HG02759 (cell line): ENCODE measurements around the gene ATE1.

Experiments used
- ATAC-seq: cut with Tn5 transposase; IDR thresholded peaks from one replicate; pipeline ENCODE4 v1.9.1; 2021; ENCODE audit warnings: mild to moderate bottlenecking, moderate library complexity; ENCODE audit not compliant: unreplicated experiment

Gene ATE1

DNA sequence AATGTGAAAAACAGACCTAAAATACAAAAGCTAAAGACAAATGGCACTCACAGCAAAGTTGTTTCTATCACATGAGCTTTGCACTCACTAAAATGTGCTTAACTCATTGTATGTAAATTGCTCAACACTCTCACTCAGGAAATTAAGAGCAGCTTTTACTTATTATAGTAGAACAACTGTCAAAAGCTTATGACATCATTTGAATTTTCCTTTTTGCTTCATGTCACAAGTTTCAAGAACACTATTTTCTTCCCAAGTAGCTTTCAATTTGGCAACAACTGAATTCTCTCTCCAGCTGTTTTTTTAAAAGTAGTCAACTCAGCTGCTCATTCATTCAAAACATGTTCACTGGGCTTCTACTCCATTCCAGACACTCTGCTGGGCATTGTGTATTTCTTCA, 46.9 kb downstream of the ATE1 start:
- ATAC-seq: no peak

- ATAC-seq: no peak
These were observed 48.4 kb downstream of the ATE1 start for GRCh38 chr10:121879476-121879875.

GRCh38 chr10:121873236-121873635, 54.6 kb downstream of the ATE1 start:
- ATAC-seq: no peak

- no peak for ATAC-seq
These were observed 57.4 kb downstream of the ATE1 start for GRCh38 chr10:121870413-121870812.

- ATAC-seq: no peak
These were observed 62.3 kb downstream of the ATE1 start for GRCh38 chr10:121865554-121865953.

- no peak for ATAC-seq
These were observed 63.2 kb downstream of the ATE1 start for GRCh38 chr10:121864653-121865052.

- no peak for ATAC-seq
These were observed 63.7 kb downstream of the ATE1 start for GRCh38 chr10:121864168-121864567.

GRCh38 chr10:121862649-121863048, 65.2 kb downstream of the ATE1 start:
- no peak for ATAC-seq

GRCh38 chr10:121862042-121862441, 65.8 kb downstream of the ATE1 start:
- ATAC-seq: no peak

GRCh38 chr10:121860810-121861209, 67.0 kb downstream of the ATE1 start:
- ATAC-seq: no peak

DNA sequence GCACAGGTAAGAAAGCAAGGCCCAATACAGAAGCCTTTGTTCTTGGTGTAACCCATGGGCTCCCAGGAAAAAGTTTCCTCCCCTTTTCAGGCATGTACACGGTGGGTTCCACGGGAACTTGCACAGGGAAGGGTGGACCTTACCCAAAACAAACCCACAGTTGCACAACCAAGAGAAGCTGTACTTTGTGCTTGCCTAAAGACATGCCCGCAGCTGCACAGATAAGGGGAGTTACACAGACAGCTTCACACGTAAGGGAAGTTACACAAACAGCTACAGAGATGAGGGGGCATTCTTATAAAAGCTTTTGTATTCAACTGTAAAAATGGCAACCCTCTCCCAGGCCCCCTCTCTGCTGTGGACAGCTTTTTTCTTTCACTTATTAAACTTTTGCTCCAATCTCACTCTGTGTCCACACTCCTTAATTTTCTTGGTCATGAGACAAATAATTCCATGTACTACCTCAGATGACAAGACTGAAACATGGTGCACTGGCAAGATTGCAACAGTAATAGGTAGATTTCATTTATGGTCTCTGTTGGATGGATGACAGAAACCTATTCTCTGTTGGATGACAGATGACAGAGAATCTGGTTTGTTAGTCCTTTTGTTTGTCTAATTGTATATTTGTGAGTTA, 72.9 kb downstream of the ATE1 start:
- ATAC-seq: no peak

DNA sequence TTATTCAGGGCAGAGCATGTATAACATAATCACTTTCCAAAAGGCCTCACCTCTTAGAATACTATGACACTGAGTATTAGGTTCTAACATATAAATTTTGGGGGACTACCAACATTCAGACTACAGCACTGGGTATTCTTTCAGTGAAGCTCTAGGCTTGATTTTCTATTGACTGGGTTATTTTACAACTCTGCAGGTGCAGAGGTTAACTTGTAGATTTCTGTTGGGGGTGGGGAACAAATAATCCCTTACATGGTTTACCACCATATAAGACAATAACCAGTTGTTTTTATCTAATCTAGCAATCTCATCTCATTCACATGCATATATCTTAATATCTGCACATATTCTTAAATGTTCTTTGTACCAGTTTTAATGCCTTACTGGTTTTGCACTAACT, 73.9 kb downstream of the ATE1 start:
- no peak for ATAC-seq

GRCh38 chr10:121851786-121852185, 76.0 kb downstream of the ATE1 start:
- no peak for ATAC-seq

DNA sequence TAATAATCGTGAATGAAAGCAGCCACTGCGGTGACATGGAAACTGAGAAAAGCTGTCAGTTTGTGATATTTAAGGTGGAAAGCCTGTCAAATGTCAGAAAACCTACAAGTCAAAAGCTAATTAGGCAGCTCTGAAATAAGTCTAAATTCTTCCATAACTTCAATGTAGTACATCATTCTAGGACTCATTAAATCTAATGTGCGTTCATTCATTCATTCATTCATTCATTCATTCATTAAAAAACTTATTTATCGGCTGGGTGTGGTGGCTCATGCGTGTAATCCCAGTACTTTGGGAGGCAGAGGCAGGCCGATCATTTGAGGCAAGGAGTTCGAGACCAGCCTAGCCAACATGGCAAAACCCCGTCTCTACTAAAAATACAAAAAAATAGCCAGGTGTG, 79.7 kb downstream of the ATE1 start:
- no peak for ATAC-seq

DNA sequence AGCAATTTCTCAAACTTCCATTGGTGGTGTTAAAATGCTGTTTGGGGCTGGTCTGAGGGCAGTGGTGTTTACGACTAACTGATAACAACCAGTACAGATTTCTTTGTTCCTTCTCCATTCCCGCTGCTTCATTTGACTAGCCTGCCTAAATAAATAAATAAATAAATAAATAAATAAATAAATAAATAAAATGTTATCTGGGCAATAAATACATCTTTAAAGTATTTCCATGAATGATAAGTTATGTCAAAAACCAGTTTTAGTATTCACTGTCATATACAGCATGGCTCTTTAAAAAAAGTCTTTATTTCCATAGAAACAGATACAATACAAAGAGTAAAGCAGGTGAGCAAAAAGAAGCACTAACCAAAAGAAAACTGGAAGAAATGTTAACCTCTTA, 81.3 kb downstream of the ATE1 start:
- no peak for ATAC-seq

DNA sequence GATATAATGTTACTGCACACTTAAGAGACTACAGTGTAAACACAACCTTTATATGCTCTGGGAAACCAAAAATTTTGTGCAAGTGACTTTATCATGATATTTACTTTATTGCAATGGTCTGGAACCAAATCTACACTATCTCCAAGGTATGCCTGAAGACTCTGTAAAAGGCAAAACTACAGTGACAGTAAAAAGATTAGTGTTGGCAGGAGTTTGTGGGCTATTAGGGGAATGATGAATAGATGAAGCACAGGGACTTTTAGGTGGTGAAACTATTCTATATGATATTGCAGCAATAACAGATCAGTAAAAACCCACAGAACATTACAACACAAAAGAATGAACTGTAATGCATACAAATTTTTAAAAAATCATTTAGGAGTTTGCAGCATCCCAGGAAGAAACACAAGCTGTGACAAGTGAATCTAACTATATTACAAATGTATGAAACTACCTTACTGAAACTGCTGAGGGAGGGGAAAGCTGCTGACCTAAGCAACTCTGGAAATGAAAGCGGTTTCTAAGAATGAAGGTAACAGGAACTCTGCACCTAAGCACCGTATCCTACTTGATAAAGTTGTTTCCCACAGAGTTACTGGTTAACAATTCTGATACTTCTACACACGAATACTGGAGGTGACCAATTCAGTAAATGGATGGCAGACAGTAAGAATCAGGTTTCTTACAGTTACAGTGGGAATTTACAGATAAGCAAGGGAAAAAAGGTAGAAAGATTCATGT, 82.6 kb downstream of the ATE1 start:
- ATAC-seq: no peak

DNA sequence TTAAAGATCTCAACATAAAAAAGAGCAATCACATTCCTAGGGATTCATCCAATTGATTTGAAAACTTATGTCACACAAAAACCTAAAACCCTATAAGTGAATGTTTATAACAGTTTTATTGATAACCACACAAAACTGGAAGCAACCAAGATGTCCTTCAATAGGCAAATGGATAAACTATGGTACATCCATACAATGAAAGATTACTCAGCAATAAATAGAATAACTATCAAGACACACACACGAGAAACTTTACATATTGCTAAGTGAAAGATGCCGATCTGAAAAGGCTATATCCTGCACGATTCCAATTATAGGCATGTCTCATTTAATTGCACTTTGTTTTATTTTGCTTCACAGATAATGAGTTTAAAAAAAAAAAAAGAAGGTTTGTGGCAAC, 83.3 kb downstream of the ATE1 start:
- no peak for ATAC-seq

GRCh38 chr10:121843379-121843778, 84.5 kb downstream of the ATE1 start:
- no peak for ATAC-seq

DNA sequence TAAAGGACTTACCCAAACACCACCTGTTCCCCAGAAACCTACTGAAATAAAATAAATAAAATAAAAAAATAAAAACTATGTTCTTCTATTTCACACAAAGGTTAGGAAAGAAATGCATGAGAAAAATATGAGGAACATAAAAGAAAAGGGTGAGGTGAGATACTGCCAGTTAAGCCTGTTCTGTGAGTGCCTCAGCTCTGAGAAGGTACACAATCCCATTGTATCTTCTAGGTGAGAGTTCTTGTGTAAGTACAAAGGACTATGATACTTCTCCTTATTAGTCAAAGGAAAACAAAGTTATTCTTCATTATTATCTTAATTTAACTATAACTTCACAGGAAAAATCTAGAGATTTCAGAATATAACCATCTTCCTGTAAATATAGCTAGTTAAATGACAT, 86.0 kb downstream of the ATE1 start:
- no peak for ATAC-seq

GRCh38 chr10:121838931-121839330, 88.9 kb downstream of the ATE1 start:
- no peak for ATAC-seq

DNA sequence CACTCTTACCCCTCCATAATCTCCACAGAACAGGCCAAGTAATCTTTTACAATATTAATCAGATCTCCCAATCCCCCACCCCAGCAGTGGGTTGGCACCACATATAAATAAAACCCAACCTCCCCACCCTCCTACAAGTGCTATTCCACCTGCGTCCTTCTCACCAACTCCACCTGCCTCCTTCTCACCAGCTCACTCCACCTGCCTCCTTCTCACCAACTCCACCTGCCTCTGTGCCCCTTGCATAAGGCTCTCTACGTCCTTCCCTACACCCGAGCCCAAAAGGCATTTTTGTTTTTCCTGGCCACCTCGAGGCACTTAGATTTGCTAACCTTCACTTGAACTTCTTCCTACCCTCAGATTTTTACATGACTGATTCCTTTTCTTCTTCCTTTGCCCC, 89.7 kb downstream of the ATE1 start:
- no peak for ATAC-seq

- ATAC-seq: no peak
These were observed 91.7 kb downstream of the ATE1 start for GRCh38 chr10:121836171-121836570.

DNA sequence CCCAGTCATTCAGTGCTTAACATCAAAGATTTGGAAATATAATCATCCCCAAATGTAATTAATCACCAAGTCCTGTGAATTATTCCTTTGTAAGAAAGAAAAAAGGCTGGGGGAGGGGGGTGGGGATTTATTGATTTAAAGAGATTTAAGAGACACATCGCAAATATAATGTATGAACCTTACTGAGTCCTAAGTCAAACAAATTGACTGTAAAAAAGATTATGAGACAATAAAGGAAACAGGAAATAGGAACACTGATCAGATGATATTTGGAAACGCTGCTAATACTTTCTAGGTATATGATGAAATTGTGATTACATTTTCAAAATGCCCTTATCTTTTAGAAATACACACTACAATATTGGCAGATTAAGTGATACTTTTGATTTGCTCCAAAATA, 92.5 kb downstream of the ATE1 start:
- no peak for ATAC-seq
